Astrocyte of the cerebellum (primary cell): Measurements from ENCODE around the gene PLG.

ENCODE experiments used
- DNase-seq: peaks from one replicate; pipeline ENCODE4 v3.0.0-alpha.2; 2011; ENCODE audit warnings: low read depth
- H3K4me3 ChIP-seq: 2 replicates; pipeline ENCODE4 v1.5.1; 2011; ENCODE audit warnings: mild to moderate bottlenecking, low read depth, low read length, moderate library complexity
- in situ Hi-C: cut with HindIII; loops from 2 replicates; pipeline ENCODE4 v1.10.0; 2017; ENCODE audit warnings: low sequenced_read_pairs
- TF ChIP-seq, protein P1 (sequence below): IDR thresholded peaks from 2 replicates; pipeline ENCODE4 v1.5.1; 2012; ENCODE audit warnings: low read length, low read depth, moderate library complexity, mild to moderate bottlenecking; ENCODE audit errors: missing control alignments

The PLG gene

DNA sequence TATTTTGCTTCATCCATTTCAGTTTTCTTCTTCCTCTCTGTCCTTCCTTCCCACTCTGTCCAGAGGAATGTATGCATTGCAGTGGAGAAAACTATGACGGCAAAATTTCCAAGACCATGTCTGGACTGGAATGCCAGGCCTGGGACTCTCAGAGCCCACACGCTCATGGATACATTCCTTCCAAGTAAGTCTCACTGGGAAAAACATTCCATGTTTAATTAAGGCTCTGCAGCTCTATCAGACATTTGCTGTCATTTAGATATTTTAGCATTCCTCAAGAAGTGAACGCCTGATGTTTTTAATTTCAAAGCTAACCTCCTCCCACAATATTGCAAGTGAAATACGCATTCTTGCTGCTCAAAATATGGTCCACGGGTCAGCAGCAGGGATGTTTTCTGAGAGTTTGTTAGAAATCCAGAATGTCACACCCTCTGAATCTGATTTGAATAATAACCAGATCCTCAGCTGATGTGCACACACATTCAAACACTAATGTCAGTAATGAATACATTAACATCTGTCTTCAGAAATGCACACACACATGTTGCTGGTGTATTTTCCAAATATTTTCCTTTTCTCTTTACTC is 12.8 kb downstream of the PLG start:
- in situ Hi-C loops = no loop called here

DNA sequence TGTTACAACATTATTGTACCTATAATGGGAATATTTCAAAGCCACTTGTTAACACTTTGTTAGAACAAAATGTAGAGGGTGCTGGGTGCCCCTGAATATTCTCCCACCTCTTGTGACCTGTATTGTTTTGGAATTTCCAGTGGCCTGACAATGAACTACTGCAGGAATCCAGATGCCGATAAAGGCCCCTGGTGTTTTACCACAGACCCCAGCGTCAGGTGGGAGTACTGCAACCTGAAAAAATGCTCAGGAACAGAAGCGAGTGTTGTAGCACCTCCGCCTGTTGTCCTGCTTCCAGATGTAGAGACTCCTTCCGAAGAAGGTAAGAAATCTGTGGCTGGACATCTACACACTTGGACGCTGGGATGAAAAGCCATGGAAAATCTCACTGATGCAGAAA is 28.9 kb downstream of the PLG start:
- DNase-seq = no peak
- in situ Hi-C loops = no loop called here
- TF ChIP-seq, protein P1, sequence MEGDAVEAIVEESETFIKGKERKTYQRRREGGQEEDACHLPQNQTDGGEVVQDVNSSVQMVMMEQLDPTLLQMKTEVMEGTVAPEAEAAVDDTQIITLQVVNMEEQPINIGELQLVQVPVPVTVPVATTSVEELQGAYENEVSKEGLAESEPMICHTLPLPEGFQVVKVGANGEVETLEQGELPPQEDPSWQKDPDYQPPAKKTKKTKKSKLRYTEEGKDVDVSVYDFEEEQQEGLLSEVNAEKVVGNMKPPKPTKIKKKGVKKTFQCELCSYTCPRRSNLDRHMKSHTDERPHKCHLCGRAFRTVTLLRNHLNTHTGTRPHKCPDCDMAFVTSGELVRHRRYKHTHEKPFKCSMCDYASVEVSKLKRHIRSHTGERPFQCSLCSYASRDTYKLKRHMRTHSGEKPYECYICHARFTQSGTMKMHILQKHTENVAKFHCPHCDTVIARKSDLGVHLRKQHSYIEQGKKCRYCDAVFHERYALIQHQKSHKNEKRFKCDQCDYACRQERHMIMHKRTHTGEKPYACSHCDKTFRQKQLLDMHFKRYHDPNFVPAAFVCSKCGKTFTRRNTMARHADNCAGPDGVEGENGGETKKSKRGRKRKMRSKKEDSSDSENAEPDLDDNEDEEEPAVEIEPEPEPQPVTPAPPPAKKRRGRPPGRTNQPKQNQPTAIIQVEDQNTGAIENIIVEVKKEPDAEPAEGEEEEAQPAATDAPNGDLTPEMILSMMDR = peak; percentile 28
- H3K4me3 ChIP-seq = no peak overlapping the region

More for the DNA sequence above, 12.8 kb downstream of the PLG start:
- no peak overlapping the region for H3K4me3 ChIP-seq
- TF ChIP-seq, protein P1 = no peak
- DNase-seq = no peak

DNA sequence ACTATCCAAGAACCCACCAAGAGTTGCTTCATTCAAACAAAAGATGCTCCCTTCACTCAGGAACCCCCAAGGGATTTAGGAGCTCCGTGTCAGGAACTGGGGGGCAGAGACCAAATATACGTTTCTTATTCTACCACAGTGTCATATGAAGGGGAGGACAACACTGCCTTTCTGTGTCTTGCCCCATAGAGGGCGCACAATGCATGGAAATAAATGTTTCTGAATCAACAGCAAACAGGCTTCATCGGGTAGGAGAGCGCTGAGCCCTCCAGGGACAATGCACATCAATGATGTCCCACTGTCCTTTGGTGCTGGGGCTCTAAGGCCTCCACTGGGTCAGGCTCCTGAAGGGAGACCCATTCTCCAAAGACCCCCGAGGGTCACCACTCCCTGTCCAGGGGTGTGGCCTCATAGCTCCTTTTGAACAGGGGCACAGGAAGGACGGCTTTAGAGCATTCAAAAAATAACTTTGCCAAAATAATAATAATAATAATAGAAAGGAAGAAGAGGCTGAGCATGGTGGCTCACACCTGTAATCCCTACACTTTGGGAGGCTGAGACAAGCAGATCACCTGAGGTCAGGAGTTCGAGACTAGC is 31.1 kb downstream of the PLG start:
- in situ Hi-C loops = no loop called here
- H3K4me3 ChIP-seq = no peak overlapping the region
- TF ChIP-seq, protein P1 = peak; percentile 72
- DNase-seq = peak; percentile 16

DNA sequence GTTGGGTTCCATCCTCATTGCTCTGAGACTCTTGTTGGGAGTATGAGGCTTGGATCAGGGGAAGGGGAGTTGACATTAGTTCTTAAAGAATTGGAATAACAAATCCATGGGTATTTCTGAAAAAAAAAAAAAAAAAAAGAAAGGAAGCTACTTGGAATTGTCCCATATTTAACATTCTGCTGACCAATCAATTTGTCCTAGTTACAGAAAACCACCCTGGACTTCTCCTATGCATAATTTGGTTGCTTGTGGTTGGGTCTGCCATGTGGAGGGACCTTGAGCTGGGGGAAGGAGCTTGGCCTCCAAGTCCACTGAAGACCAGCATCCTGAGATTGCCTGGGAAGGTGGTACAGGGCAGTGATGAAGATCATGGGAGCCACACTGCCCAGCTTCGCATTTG is 32.6 kb downstream of the PLG start:
- no peak for DNase-seq
- in situ Hi-C loops = no loop called here
- no peak overlapping the region for H3K4me3 ChIP-seq
- TF ChIP-seq, protein P1 = no peak

DNA sequence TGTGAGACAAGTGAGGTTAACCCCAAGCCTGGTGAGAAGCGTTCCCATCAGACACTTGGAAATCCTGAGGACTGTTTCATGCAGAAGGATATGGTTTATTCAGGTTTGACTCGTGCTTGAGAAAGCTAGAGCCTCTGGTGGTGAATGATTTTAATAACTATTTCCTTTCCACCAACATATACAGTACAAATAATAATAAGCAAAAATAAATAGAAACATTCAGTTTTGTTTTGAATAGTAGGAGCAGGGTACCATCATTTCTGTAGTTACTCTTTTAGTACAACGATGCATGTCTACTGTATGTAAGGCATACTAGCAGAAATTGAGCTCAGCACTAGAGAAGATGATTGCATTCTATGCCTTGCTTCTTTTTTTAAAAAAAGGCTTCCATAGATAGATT is 33.5 kb downstream of the PLG start:
- TF ChIP-seq, protein P1 = no peak
- H3K4me3 ChIP-seq = no peak overlapping the region
- DNase-seq = no peak
- in situ Hi-C loops = no loop called here

DNA sequence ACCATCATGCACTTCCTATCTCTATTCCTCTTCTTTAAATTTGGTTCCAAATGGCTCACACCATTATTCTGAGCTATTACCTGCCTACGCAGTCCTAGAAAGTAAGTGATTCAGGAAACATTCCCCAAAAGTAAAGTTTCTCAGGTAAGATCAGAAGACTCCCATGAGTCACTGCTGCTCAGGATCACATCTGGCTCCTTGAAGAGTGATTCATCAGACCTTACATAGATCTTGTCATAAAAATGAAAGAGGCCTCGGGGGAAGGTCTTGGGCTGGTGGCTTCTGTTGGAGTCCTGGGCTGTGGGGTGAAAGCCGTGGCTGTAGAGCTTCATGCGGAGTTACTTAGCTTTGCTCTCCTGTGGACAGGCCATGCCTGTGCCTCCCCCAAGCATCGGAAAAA is 35.9 kb downstream of the PLG start:
- TF ChIP-seq, protein P1 = no peak

More for the DNA sequence above, 35.9 kb downstream of the PLG start:
- in situ Hi-C loops = no loop called here
- no peak for DNase-seq
- no peak overlapping the region for H3K4me3 ChIP-seq
